A673 (cell line): ENCODE results near the gene KIRREL3.

ENCODE experiments used
- EZH2 ChIP-seq: fragments of 200-600 bp; sonication (generic); IDR thresholded peaks from 2 replicates; pipeline ENCODE4 v1.6.1; 2017; ENCODE audit warnings: borderline replicate concordance, low read depth, mild to moderate bottlenecking, mixed read lengths, antibody characterized with exemption, low read length; ENCODE audit not compliant: poor library complexity, severe bottlenecking
- TF ChIP-seq, protein P1 (sequence below): fragments of 300-800, 200-600 bp; sonication (generic); conservative IDR thresholded peaks from 2 replicates; pipeline ENCODE4 v1.5.1; 2017; ENCODE audit warnings: low read depth, mild to moderate bottlenecking, antibody characterized with exemption, low read length, moderate library complexity, mixed read lengths

DNA sequence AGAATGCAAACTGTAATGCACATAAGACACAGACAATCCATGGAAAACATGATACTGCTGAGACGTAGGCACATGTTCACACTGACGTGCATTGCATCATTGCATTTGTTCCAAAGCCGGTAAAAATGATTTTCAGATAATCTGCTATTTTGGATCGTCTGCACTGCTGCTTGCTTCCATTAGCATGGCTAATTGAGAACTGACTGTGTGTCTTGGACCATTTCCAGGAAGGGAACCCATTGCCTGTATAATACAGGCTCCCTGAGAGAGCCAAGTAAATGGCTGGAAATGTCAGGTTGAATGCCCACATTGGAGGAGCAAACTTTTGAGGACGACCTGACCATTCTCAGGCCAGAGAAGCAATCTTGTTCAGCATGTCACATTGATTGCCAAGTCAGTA is 340.2 kb downstream of the KIRREL3 start:
- TF ChIP-seq, protein P1, sequence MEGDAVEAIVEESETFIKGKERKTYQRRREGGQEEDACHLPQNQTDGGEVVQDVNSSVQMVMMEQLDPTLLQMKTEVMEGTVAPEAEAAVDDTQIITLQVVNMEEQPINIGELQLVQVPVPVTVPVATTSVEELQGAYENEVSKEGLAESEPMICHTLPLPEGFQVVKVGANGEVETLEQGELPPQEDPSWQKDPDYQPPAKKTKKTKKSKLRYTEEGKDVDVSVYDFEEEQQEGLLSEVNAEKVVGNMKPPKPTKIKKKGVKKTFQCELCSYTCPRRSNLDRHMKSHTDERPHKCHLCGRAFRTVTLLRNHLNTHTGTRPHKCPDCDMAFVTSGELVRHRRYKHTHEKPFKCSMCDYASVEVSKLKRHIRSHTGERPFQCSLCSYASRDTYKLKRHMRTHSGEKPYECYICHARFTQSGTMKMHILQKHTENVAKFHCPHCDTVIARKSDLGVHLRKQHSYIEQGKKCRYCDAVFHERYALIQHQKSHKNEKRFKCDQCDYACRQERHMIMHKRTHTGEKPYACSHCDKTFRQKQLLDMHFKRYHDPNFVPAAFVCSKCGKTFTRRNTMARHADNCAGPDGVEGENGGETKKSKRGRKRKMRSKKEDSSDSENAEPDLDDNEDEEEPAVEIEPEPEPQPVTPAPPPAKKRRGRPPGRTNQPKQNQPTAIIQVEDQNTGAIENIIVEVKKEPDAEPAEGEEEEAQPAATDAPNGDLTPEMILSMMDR, result no peak
- no peak for TF ChIP-seq EZH2
